OCI-LY1 (cell line): ENCODE results near the gene PDE4D.
A peak's percentile ranks its signal among the peaks of the same experiment; 100 is the strongest.
"Not testable (repeated sequence)": the region's sequence is repeated elsewhere in the genome, so short reads cannot be mapped to it uniquely, and the experiment has no call there.

ENCODE experiments used
- H2AFZ ChIP-seq: fragments of 200-600 bp; sonication (generic), shearing (Covaris generic); 2 replicates; pipeline ENCODE4 v1.6.0; 2014; ENCODE audit warnings: antibody characterized with exemption, mild to moderate bottlenecking, low read length
- H3F3A ChIP-seq: fragments of 200-600 bp; sonication (generic), shearing (Covaris generic); 2 replicates; pipeline ENCODE4 v1.6.0; 2014; ENCODE audit warnings: mild to moderate bottlenecking, antibody characterized with exemption, low read length, moderate library complexity; ENCODE audit not compliant: insufficient read depth
- H3K27ac ChIP-seq: fragments of 200-600 bp; sonication (generic); 2 replicates; pipeline ENCODE4 v1.5.1; 2014; ENCODE audit warnings: low read length, mixed run types, mild to moderate bottlenecking, low read depth; ENCODE audit not compliant: poor library complexity, severe bottlenecking
- H3K27me3 ChIP-seq: fragments of 200-600 bp; sonication (generic); 2 replicates; pipeline ENCODE4 v1.6.0; 2014; ENCODE audit warnings: antibody characterized with exemption, mild to moderate bottlenecking, low read length, moderate library complexity; ENCODE audit not compliant: insufficient read depth
- H3K36me3 ChIP-seq: fragments of 200-600 bp; sonication (generic); 2 replicates; pipeline ENCODE4 v1.6.1; 2014; ENCODE audit warnings: mild to moderate bottlenecking, antibody characterized with exemption, low read length, moderate library complexity, mixed read lengths; ENCODE audit not compliant: insufficient read depth
- H3K4me1 ChIP-seq: fragments of 200-600 bp; sonication (generic); 2 replicates; pipeline ENCODE4 v1.5.1; 2014; ENCODE audit warnings: mild to moderate bottlenecking, low read length, moderate library complexity; ENCODE audit not compliant: insufficient read depth, severe bottlenecking
- H3K4me2 ChIP-seq: fragments of 200-600 bp; sonication (generic), shearing (Covaris generic); 2 replicates; pipeline ENCODE4 v1.6.1; 2014; ENCODE audit warnings: low read length
- H3K4me3 ChIP-seq: fragments of 200-600 bp; sonication (generic); 2 replicates; pipeline ENCODE4 v1.5.1; 2014; ENCODE audit warnings: low read length, low read depth, mild to moderate bottlenecking, mixed read lengths; ENCODE audit not compliant: poor library complexity, severe bottlenecking
- H3K79me2 ChIP-seq: fragments of 200-600 bp; shearing (Covaris generic); 2 replicates; pipeline ENCODE4 v1.6.1; 2016; ENCODE audit warnings: mixed run types, low read length, mixed read lengths; ENCODE audit not compliant: insufficient read depth
- H3K9ac ChIP-seq: fragments of 200-600 bp; sonication (generic), shearing (Covaris generic); 2 replicates; pipeline ENCODE4 v1.6.1; 2014; ENCODE audit warnings: mild to moderate bottlenecking, low read length, mixed read lengths
- H3K9me2 ChIP-seq: fragments of 200-600 bp; sonication (generic), shearing (Covaris generic); 2 replicates; pipeline ENCODE4 v1.6.1; 2014; ENCODE audit warnings: low read depth, mild to moderate bottlenecking, low read length, mixed read lengths
- H3K9me3 ChIP-seq: fragments of 200-600 bp; shearing (Covaris generic); 2 replicates; pipeline ENCODE4 v1.6.1; 2014; ENCODE audit warnings: low read length, mixed read lengths
- H4K20me1 ChIP-seq: fragments of 200-600 bp; sonication (generic), shearing (Covaris generic); 2 replicates; pipeline ENCODE4 v1.6.0; 2016; ENCODE audit warnings: mild to moderate bottlenecking, low read length; ENCODE audit not compliant: insufficient read depth
- CTCF ChIP-seq: fragments of 200-600 bp; sonication (generic), shearing (Covaris generic); IDR thresholded peaks from 2 replicates; pipeline ENCODE4 v1.5.1; 2017; ENCODE audit warnings: mild to moderate bottlenecking, antibody characterized with exemption, low read length, moderate library complexity, mixed read lengths
- EZH2 ChIP-seq: fragments of 200-600 bp; sonication (generic), shearing (Covaris generic); IDR thresholded peaks from 2 replicates; pipeline ENCODE4 v1.8.0; 2017; ENCODE audit warnings: borderline replicate concordance, mixed run types, mild to moderate bottlenecking, antibody characterized with exemption, low read length, moderate library complexity, mixed read lengths

The PDE4D gene

GRCh38 chr5:59387127-59387526 lies 506.4 kb downstream of the PDE4D start:
- no peak overlapping the region for H3K9ac ChIP-seq
- H3K9me3 ChIP-seq: no peaks in the 10 kb centered on the region
- TF ChIP-seq EZH2 (no peak), CTCF (no peak)
- no peak overlapping the region for H3K27ac ChIP-seq
- H4K20me1 ChIP-seq: no peaks in the 10 kb centered on the region
- no peak overlapping the region for H3K4me3 ChIP-seq
- H3F3A ChIP-seq: no peaks in the 10 kb centered on the region
- H3K36me3 ChIP-seq: no peaks in the 10 kb centered on the region
- H3K4me2 ChIP-seq: no peak overlapping the region
- H3K9me2 ChIP-seq: no peaks in the 10 kb centered on the region
- H3K27me3 ChIP-seq: no peaks in the 10 kb centered on the region
- no peaks in the 10 kb centered on the region for H3K4me1 ChIP-seq
- H2AFZ ChIP-seq: no peak overlapping the region
- no peaks in the 10 kb centered on the region for H3K79me2 ChIP-seq

- Histone ChIP-seq H3K36me3 (no peaks in the 10 kb centered on the region), H3F3A (no peaks in the 10 kb centered on the region), H3K9me2 (no peaks in the 10 kb centered on the region), H3K4me2 (no peak overlapping the region), H3K27ac (no peak overlapping the region), H4K20me1 (no peaks in the 10 kb centered on the region), H3K27me3 (no peaks in the 10 kb centered on the region), H3K4me3 (no peak overlapping the region), H3K9ac (no peak overlapping the region), H3K9me3 (no peaks in the 10 kb centered on the region), H2AFZ (no peak overlapping the region), H3K4me1 (no peaks in the 10 kb centered on the region), H3K79me2 (no peaks in the 10 kb centered on the region)
- TF ChIP-seq EZH2: no peak
- TF ChIP-seq CTCF: no peak
Measured at GRCh38 chr5:59385700-59386099, 507.8 kb downstream of the PDE4D start.

- no peaks in the 10 kb centered on the region for H3K36me3 ChIP-seq
- H3K9me3 ChIP-seq: no peaks in the 10 kb centered on the region
- no peaks in the 10 kb centered on the region for H4K20me1 ChIP-seq
- no peak overlapping the region for H2AFZ ChIP-seq
- H3F3A ChIP-seq: no peaks in the 10 kb centered on the region
- H3K4me3 ChIP-seq: no peak overlapping the region
- H3K9ac ChIP-seq: no peak overlapping the region
- H3K27me3 ChIP-seq: no peaks in the 10 kb centered on the region
- H3K79me2 ChIP-seq: no peaks in the 10 kb centered on the region
- peak; percentile 54 for TF ChIP-seq CTCF
- no peak for TF ChIP-seq EZH2
- H3K27ac ChIP-seq: no peak overlapping the region
- no peaks in the 10 kb centered on the region for H3K9me2 ChIP-seq
- no peaks in the 10 kb centered on the region for H3K4me1 ChIP-seq
- no peak overlapping the region for H3K4me2 ChIP-seq
Measured at GRCh38 chr5:59380350-59380951, 513.1 kb downstream of the PDE4D start.

GRCh38 chr5:59374036-59374435 lies 519.5 kb downstream of the PDE4D start:
- not testable (repeated sequence) for H3K4me2 ChIP-seq

More at GRCh38 chr5:59374036-59374435, 519.5 kb downstream of the PDE4D start:
- not testable (repeated sequence) for H3K36me3 ChIP-seq, H3F3A ChIP-seq, H3K79me2 ChIP-seq, H3K4me3 ChIP-seq, H3K9ac ChIP-seq, H3K9me2 ChIP-seq, H3K4me1 ChIP-seq, H3K9me3 ChIP-seq, H3K27ac ChIP-seq, H4K20me1 ChIP-seq, H3K27me3 ChIP-seq, H2AFZ ChIP-seq
